Psoas muscle (tissue), 8 donors: ENCODE measurements around the gene SH2D7. TPM values are rescaled to one million over a fixed set of nuclear protein-coding genes. Genes with fewer than 3 reads are reported as not detected.
A peak's percentile ranks its signal among the peaks of the same experiment; 100 is the strongest.

Source experiments
- ATAC-seq, 4 donors: fragments of 200-7000 bp; cut with Tn5 transposase; one replicate each; pipeline ENCODE4 v1.9.1; 2020; ENCODE audit warnings: moderate library complexity in 3 of 4, mild to moderate bottlenecking in 2 of 4
- DNase-seq, 2 donors: peaks; one replicate each; pipeline ENCODE4 v3.0.0-alpha.2; 2020
- H3K27ac ChIP-seq: fragments of 200-600 bp; one replicate; pipeline ENCODE4 v1.8.0; 2022
- H3K27me3 ChIP-seq, 3 donors: fragments of 200-600 bp in 1 of 3; one replicate each; pipeline versions ENCODE4 v1.6.1 to v1.8.0; 2013 to 2022; ENCODE audit warnings: low read length in 2 of 3, mild to moderate bottlenecking in 2 of 3, moderate library complexity in 1 of 3; ENCODE audit not compliant: insufficient read depth in 3 of 3
- H3K36me3 ChIP-seq, 2 donors: fragments of 200-600 bp in 1 of 2; one replicate each; pipeline versions ENCODE4 v1.6.1 to v1.8.0; 2013 to 2022; ENCODE audit warnings: low read depth in 1 of 2, mild to moderate bottlenecking in 1 of 2, moderate library complexity in 1 of 2; ENCODE audit not compliant: insufficient read depth in 1 of 2
- H3K4me1 ChIP-seq: fragments of 200-600 bp; one replicate; pipeline ENCODE4 v1.8.0; 2022
- H3K4me3 ChIP-seq: fragments of 200-600 bp; one replicate; pipeline ENCODE4 v1.8.0; 2022; ENCODE audit warnings: mild to moderate bottlenecking
- H3K9me3 ChIP-seq: fragments of 200-600 bp; one replicate; pipeline ENCODE4 v1.8.0; 2022
- WGBS, 3 donors: extraction: QIAGEN DNeasy Blood & Tissue Kit; methylation state at CpG; one replicate each; pipeline versions ENCODE4 v1.1.6 to v1.1.7; 2013; 5-methylcytosine and 5-hydroxymethylcytosine counted together
- intact Hi-C, 2 donors: fragments of 100-400 bp; cut with DNase I; formaldehyde crosslinking; loops; one replicate each; pipeline versions ENCODE4 v1.11.0 to v1.14.2; 2022
- polyA plus RNA-seq, 3 donors: library from polyadenylated mRNA; stranded (reverse); fragments of 200-250 nt; gene quantifications; one replicate each; pipeline ENCODE4 v1.2.3, GENCODE V29; 2013
- total RNA-seq, 4 donors: library from RNA; stranded (reverse); fragmentation: NEBNext Ultra II Directional in 2 of 4; extraction: Animal tissue kit (Norgen Biotek cat#: 25700) in 2 of 4; gene quantifications; one replicate each; pipeline versions ENCODE4 v1.2.1 to v1.2.4, GENCODE V29; 2021 to 2023
- TF ChIP-seq, protein P1 (sequence below): fragments of 200-600 bp; IDR thresholded peaks from one replicate; pipeline ENCODE4 v1.8.0; 2022; ENCODE audit warnings: antibody characterized with exemption
- donor health status: healthy with polysubstance abuse.
- donor health status: DM: no; HTN: no; CAD: no; lungs with moderate emphysema.
- donor health status: Bipolar disorder and iron deficiency.
- donor health status: healthy.
- donor health status: DM: yes; HTN: yes; CAD: no.
- donor health status: DM: no; HTN: no; CAD: no.
- donor health status: DM: no; HTN: no; CAD: no.
- donor health status: DM: yes; HTN: yes; CAD: no.

SH2D7 gene
- total and polyA plus RNA-seq, 7 donors, result not detected

DNA sequence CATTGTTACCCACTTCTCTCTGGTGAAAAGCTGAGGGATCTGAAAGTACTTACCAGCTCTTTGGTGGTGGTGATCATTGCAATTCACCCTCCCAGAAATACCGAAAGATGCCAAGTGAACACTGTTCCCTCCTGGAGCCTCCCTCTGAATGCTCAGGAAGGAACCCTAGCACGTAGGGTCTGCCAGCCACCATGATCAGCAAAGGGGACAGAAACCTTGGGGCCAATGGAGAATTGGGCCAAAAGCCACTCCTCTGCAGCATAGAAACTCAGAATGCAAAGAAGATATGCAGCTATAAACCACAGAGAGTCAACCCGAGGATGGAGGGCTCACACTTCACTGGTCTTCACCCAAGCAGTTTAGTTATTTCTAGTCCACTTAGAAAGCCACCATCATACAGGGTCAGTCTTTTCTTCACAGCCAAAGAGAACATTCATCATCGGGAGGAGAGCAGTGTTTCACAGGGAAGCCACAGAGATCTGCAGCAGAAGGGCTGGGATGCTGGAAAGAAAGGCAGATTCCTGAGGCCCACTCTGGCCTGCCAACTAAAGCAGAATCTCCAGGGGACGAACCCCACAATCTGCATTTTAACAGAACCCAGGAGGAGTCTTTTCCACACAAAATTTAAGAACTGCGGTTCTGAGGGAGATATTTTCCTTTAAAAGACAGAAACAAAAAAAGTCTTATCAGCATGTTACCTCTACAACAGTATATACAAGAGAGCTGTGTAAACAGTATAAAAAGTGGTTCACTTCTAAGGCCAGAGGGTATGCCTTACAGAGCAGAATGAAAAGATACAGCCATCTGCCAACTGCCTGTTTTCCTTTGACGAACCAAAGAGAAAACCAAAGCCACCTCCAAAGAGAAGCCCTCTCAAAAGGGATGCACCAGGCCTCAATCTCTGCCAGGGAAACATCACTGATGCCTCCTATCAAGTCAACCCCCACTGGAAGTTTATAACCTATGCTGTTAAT, 26.1 kb upstream of the SH2D7 start:
- H3K4me3 ChIP-seq, result no peak overlapping the region
- intact Hi-C loops, result loop anchor here in 1 of 2 donors (5.0 kb wide), 1 partner anchor 44 kb away; no protein-coding TSS in a partner anchor

DNA sequence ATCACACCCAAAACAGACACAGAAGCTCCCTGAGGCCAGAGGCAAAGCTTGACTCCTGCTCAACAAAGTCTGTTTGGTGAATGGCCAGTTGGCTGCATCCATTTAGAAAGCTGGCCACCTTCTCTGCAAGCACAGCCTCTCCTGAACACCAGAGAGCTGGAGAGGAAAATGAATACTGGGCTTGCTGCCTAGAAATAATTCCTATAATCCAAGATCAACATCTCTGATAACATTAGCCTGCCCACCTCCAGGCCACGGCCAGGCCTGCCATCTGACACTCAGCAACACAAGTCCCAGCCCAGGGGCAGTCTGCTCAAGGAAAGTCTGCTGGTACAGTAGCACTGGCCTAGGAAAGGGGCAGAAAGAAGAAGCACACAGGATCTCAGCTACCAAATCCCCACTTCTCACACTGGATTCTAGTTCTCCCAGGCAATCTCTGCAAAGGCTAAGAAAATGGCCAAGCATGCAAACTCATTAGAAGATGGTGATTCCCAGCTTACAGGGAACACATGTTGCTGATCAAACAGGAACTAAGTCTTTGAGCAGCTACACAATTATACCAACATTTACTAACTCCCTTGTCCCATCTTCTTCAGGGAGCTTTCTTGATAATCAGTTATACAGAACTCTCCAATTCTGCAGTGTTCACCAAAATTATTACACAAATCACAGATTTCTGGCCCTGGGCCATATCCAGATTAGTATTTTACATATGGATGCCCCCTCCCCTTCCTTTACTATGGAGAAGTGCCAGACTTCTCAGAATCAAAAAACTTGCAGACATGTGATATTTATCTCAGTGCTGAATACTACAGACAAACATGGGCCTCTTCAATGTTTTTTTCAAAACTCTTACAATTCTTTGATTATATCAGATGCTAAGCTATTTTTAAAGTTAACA, 24.8 kb upstream of the SH2D7 start:
- DNase-seq (no peak), ATAC-seq (peak in 2 of 4 donors; percentile 25 to 66)
- no peaks in the 10 kb centered on the region for H3K36me3 ChIP-seq
- H3K9me3 ChIP-seq, result no peaks in the 10 kb centered on the region
- no peaks in the 10 kb centered on the region for H3K27me3 ChIP-seq
- H3K27ac ChIP-seq, result peak overlapping the region; percentile 81
- TF ChIP-seq, protein P1, sequence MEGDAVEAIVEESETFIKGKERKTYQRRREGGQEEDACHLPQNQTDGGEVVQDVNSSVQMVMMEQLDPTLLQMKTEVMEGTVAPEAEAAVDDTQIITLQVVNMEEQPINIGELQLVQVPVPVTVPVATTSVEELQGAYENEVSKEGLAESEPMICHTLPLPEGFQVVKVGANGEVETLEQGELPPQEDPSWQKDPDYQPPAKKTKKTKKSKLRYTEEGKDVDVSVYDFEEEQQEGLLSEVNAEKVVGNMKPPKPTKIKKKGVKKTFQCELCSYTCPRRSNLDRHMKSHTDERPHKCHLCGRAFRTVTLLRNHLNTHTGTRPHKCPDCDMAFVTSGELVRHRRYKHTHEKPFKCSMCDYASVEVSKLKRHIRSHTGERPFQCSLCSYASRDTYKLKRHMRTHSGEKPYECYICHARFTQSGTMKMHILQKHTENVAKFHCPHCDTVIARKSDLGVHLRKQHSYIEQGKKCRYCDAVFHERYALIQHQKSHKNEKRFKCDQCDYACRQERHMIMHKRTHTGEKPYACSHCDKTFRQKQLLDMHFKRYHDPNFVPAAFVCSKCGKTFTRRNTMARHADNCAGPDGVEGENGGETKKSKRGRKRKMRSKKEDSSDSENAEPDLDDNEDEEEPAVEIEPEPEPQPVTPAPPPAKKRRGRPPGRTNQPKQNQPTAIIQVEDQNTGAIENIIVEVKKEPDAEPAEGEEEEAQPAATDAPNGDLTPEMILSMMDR, result no peak
- 0 to 9% (median 5%) methylated on average over 1 of the region's 1 CpG for WGBS, 3 donors
- intact Hi-C loops, result loop anchor here in 1 of 2 donors (5.0 kb wide), 1 partner anchor 45 kb away; no protein-coding TSS in a partner anchor
- H3K4me1 ChIP-seq, result peaks cover 82% of the 10 kb centered on the region
- H3K4me3 ChIP-seq, result no peak overlapping the region

More for the DNA sequence above, 26.1 kb upstream of the SH2D7 start:
- Histone ChIP-seq H3K4me1 (peaks cover 80% of the 10 kb centered on the region), H3K27ac (peak overlapping the region; percentile 81), H3K36me3 (no peaks in the 10 kb centered on the region), H3K27me3 (no peaks in the 10 kb centered on the region), H3K9me3 (no peaks in the 10 kb centered on the region)
- TF ChIP-seq, protein P1, result no peak
- DNase-seq, result no peak
- WGBS, 3 donors, result 68 to 80% (median 71%) methylated on average over 7 of the region's 7 CpGs
- no peak for ATAC-seq

DNA sequence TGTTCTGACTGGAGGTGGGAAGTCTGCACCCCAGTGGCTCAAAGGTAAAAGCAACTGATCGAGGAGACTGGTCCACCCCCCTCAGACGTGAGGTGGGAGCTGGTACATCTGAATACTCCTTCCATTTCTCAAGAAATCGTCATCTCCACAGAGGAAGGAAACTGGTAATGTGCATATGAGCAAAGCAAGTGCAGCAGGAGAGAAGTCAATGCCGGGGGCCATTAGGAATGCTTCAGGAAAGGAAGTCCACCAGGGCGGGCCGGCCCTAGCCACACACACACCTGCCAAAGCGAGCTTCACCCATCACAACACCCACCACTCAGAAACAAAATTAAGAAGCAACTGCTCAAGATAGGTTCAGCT, 23.3 kb upstream of the SH2D7 start:
- intact Hi-C loops, result loop anchor here in 1 of 2 donors (5.0 kb wide), 1 partner anchor 47 kb away; no protein-coding TSS in a partner anchor
- H3K9me3 ChIP-seq, result no peaks in the 10 kb centered on the region

DNA sequence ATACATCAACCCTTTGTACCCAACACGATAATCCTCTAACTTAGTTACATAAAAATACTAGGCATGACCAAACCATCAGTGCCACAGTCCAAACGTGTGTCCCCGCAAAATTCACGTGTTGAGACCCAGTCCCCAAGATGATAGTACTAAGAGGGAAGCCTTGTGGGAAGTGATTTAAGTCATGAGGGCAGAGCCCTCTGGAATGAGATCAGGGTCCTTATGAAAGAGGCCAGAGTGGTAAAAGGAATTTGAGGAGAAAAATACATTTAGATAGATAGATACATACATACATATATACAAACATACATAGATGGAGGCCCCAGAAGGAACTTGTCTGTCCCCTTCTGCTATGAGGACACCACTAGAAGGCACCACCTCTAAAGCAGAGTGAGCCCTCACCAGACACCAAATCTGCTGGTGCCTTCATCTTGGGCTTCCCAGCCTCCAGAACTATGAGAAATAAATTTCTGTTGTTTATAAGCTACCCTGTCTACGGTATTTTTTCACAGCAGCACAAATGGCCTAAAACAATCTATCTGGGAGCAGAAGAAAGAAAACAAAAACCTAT, 22.8 kb upstream of the SH2D7 start:
- no peak for DNase-seq
- no peak overlapping the region for H3K4me3 ChIP-seq
- H3K27ac ChIP-seq, result peak overlapping the region; percentile 56
- 68 to 75% (median 72%) methylated on average over 5 of the region's 5 CpGs for WGBS, 3 donors
- intact Hi-C loops, result loop anchor here in 1 of 2 donors (5.0 kb wide), 1 partner anchor 47 kb away; no protein-coding TSS in a partner anchor
- H3K4me1 ChIP-seq, result peaks cover 85% of the 10 kb centered on the region
- ATAC-seq, result no peak
- TF ChIP-seq, protein P1, result no peak
- H3K27me3 ChIP-seq, result no peaks in the 10 kb centered on the region
- H3K36me3 ChIP-seq, result no peaks in the 10 kb centered on the region
- no peaks in the 10 kb centered on the region for H3K9me3 ChIP-seq

More for the DNA sequence above, 23.3 kb upstream of the SH2D7 start:
- 59 to 68% (median 62%) methylated on average over 7 of the region's 7 CpGs for WGBS, 3 donors
- Histone ChIP-seq H3K4me1 (peaks cover 89% of the 10 kb centered on the region), H3K4me3 (peak overlapping the region; percentile 20), H3K27me3 (no peaks in the 10 kb centered on the region), H3K36me3 (no peaks in the 10 kb centered on the region), H3K27ac (peak overlapping the region; percentile 56)
- no peak for ATAC-seq
- TF ChIP-seq, protein P1, result no peak
- DNase-seq, result no peak
